Measurements from ENCODE around the gene DCAF10. TPM values are rescaled to one million over a fixed set of nuclear protein-coding genes. Genes with fewer than 3 reads are reported as not detected.
"Not testable (repeated sequence)": the region's sequence is repeated elsewhere in the genome, so short reads cannot be mapped to it uniquely, and the experiment has no call there.

DCAF10 gene
- total RNA-seq, 1 donor from 2014 or later: 14.9 TPM

DNA sequence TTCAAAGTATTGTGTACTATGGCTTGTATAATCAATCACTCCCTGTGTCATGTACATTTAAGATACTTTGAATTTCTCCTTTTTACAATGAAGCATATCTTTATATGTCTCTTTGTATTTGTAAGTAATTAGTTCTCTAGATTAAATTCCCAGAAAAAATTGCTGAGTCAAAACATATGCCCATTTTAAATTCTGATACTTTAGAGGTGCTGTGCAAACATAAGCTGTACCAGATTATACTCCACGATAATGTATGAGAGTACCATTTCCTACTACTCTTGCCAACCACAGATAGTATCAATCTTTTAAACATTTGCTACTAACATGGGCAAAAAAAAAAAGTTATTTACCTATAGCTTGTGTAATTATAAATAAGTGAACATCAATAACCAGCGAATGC lies 18.3 kb downstream of the DCAF10 start:
- Mint-ChIP-seq H3K27me3 (ENCODE audit: unreplicated experiment) (peaks cover 2% of the 10 kb centered on the region), H3K4me1 (ENCODE audit: unreplicated experiment) (no peaks in the 10 kb centered on the region), H3K9me3 (ENCODE audit: unreplicated experiment) (no peaks in the 10 kb centered on the region), H3K36me3 (ENCODE audit: low read depth, unreplicated experiment) (peaks cover 6% of the 10 kb centered on the region), H3K4me3 (ENCODE audit: unreplicated experiment) (no peak overlapping the region), H3K27ac (ENCODE audit: unreplicated experiment) (no peak overlapping the region)
- no peak for DNase-seq (ENCODE audit: low spot score)
- no peak for TF ChIP-seq CTCF (IDR thresholded peaks at IDR 0.05; ENCODE audit: unreplicated experiment)

- H3K9me3 Mint-ChIP-seq (ENCODE audit: unreplicated experiment): no peaks in the 10 kb centered on the region
- H3K36me3 Mint-ChIP-seq (ENCODE audit: low read depth, unreplicated experiment): peaks cover 14% of the 10 kb centered on the region
- no peak overlapping the region for H3K27ac Mint-ChIP-seq (ENCODE audit: unreplicated experiment)
- H3K27me3 Mint-ChIP-seq (ENCODE audit: unreplicated experiment): peaks cover 2% of the 10 kb centered on the region
- TF ChIP-seq CTCF (IDR thresholded peaks at IDR 0.05; ENCODE audit: unreplicated experiment): no peak
- no peaks in the 10 kb centered on the region for H3K4me1 Mint-ChIP-seq (ENCODE audit: unreplicated experiment)
- DNase-seq (ENCODE audit: low spot score): no peak
- no peak overlapping the region for H3K4me3 Mint-ChIP-seq (ENCODE audit: unreplicated experiment)
Measured at GRCh38 chr9:37820142-37820541, 19.5 kb downstream of the DCAF10 start.

DNA sequence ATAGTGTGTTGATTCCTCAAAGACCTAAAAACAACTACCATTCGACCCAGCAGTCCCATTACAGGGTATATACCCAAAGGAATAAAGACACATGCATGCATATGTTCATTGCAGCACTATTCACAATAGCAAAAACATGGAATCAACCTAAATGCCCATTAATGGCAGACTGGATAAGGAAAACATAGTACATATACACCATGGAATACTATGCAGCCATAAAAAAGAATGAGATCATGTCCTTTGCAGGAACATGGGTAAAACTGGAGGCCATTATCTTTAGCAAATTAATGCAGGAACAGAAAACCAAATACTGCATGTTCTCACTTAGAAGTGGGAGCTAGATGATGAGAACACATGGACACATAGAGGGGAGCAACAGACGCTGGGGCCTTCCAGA lies 24.6 kb downstream of the DCAF10 start:
- H3K27ac Mint-ChIP-seq (ENCODE audit: unreplicated experiment); H3K27me3 Mint-ChIP-seq (ENCODE audit: unreplicated experiment); DNase-seq (ENCODE audit: low spot score); H3K9me3 Mint-ChIP-seq (ENCODE audit: unreplicated experiment); H3K4me3 Mint-ChIP-seq (ENCODE audit: unreplicated experiment); H3K4me1 Mint-ChIP-seq (ENCODE audit: unreplicated experiment): not testable (repeated sequence)
- H3K36me3 Mint-ChIP-seq (ENCODE audit: low read depth, unreplicated experiment): peaks cover 17% of the 10 kb centered on the region

- H3K4me3 Mint-ChIP-seq (ENCODE audit: unreplicated experiment): no peak overlapping the region
- no peak for DNase-seq (ENCODE audit: low spot score)
- no peaks in the 10 kb centered on the region for H3K9me3 Mint-ChIP-seq (ENCODE audit: unreplicated experiment)
- H3K4me1 Mint-ChIP-seq (ENCODE audit: unreplicated experiment): no peaks in the 10 kb centered on the region
- peaks cover 11% of the 10 kb centered on the region for H3K36me3 Mint-ChIP-seq (ENCODE audit: low read depth, unreplicated experiment)
- H3K27ac Mint-ChIP-seq (ENCODE audit: unreplicated experiment): no peak overlapping the region
- no peaks in the 10 kb centered on the region for H3K27me3 Mint-ChIP-seq (ENCODE audit: unreplicated experiment)
- TF ChIP-seq CTCF (IDR thresholded peaks at IDR 0.05; ENCODE audit: unreplicated experiment): no peak
Measured at GRCh38 chr9:37827483-37828165, 27.0 kb downstream of the DCAF10 start.

DNA sequence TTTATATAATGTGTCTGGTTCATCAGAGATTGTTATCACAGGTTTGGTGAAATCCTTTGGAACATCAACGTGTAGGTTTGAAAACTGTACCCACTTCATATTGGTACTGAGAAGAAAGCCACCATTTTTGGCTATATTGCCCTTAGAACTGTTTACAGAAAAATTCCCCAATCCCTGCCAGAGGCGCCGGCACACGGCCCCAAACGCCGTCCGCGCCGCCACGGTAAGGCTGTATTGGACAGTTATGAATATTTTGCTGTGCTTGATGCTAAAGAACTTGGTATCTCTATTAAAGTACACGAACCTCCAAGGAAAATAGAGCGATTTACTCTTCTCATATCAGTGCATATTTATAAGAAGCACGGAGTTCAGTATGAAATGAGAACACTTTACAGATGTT lies 35.2 kb downstream of the DCAF10 start:
- DNase-seq (ENCODE audit: low spot score): no peak
- Mint-ChIP-seq H3K4me3 (ENCODE audit: unreplicated experiment) (no peak overlapping the region), H3K36me3 (ENCODE audit: low read depth, unreplicated experiment) (no peaks in the 10 kb centered on the region), H3K27me3 (ENCODE audit: unreplicated experiment) (no peaks in the 10 kb centered on the region), H3K4me1 (ENCODE audit: unreplicated experiment) (peaks cover 2% of the 10 kb centered on the region), H3K9me3 (ENCODE audit: unreplicated experiment) (no peaks in the 10 kb centered on the region), H3K27ac (ENCODE audit: unreplicated experiment) (no peak overlapping the region)
- TF ChIP-seq CTCF (IDR thresholded peaks at IDR 0.05; ENCODE audit: unreplicated experiment): no peak

Data from endothelial cell (in vitro differentiated cells).